Measurements from ENCODE around the gene SPATA3.

Gene SPATA3

GRCh38 chr2:230968921-230969658 is 26.8 kb upstream of the SPATA3 start:
- no peak for DNase-seq

DNA sequence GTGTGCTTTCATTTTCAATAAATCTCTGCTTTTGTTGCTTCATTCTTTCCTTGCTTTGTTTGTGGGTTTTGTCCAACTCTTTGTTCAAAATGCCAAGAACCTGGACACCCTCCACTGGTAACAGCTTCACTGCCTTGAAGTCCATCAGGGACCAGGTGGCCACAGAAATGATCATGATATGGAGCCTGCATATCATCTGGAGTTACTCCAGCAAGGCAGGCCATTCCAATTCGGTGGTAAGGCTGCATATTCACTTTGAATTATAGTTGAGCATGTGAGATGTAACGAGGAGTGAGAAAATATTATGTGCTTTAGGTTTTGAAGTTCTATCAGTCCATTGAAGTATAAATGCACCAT is 26.3 kb upstream of the SPATA3 start:
- DNase-seq = no peak

- DNase-seq = no peak
Measured at GRCh38 chr2:230972046-230972445, 23.9 kb upstream of the SPATA3 start.

DNA sequence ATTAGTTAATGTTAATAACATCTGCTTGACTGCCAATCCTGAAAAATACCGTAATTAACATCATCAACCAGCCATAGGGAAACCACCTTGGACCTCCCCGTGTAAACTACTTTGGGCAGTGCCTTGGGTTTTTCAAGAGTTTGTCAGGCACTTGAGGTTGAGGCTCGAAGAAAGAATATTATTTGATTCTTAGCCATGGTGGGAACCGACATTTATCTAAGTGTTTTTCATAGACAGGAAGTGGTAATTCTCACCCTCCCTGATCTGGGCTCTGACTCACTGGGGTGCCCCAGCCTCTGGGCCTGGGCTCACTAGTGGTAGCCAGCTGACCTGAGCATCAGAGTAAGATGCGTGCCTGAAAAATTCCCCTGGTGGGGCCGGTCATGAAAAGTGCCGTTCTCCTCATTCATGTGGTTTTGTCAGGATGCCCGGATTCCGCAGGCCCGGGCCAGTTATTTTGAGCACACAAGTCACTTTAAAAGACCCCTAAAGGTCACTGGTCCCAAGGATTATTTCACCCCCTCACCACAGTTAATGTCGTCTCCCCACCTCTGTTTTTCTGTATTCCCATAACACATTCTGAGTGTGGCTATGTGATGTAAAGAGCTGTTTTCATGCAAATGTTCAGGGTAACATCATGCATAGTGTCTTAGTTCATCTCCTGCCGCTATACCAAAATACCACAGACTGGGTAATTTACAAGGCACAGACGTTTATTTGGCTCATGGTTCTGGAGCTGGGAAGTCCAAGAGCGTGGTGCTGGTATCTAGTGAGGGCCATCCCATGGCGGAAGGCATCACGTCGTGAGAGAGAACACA is 21.6 kb upstream of the SPATA3 start:
- DNase-seq = no peak

GRCh38 chr2:230975927-230976326 is 20.0 kb upstream of the SPATA3 start:
- DNase-seq = no peak

DNA sequence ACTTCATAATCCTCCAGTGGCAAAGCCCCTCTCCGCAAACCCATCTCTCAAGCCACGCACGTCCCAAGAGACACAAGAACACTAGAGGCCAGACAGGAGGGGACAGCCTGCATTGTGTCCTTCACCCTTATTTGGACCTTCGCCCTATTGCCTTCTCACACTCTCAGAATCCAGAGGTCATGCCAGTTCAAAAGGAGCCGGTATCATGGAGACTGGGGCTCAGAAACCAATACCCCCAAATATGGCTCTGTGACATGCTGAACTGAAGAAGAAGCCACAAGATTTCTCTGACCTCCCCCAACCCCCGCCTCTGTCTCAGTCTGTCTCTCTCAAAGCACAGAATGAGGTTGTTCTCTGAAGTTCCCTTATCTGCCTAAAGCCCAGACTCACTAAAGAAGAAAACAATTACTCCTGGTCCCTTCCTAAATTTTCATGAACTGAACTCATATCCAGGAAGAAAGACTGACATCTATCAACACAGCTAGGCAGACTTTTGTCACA is 19.2 kb upstream of the SPATA3 start:
- no peak for DNase-seq

DNA sequence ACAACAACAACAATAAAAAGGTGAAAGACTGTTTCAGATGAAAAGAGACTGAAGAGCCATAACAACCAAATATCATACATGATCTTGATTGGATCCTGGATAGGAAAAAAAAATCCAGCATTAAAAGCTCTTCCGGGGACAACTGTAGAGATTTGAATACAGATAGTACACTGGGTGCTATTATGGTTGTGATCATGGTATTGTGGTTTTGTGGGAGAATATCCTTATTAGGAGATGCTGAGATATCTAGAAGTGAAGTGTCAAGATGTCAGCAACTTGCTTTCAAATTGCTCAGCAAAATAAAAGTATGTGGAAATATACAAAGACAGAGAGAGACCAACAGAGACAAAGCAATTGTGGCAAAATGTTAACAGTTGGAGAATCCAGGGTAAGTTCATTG is 15.5 kb upstream of the SPATA3 start:
- no peak for DNase-seq

DNA sequence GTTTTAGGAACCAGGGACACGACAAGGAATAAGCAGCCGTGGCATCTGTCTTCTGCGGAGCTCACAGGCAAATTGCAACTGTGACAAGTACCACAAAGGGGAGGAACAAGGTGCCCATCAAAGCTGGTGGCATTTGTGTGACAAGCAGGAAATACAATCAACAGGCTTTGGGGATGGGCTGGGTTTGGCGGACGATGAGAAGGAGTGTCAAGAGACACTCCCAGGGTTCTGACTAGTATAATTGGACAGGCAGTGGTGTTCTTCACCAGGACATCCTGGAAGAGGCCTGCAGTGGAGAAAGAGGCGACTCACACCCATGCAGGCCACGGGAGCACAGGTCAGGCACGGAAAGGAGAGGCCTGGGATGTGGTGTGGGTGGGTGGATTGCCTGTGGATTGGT is 14.2 kb upstream of the SPATA3 start:
- DNase-seq = no peak

- no peak for DNase-seq
Measured at GRCh38 chr2:230982126-230982525, 13.8 kb upstream of the SPATA3 start.

GRCh38 chr2:230982528-230982927 is 13.4 kb upstream of the SPATA3 start:
- no peak for DNase-seq

GRCh38 chr2:230983566-230983965 is 12.4 kb upstream of the SPATA3 start:
- no peak for DNase-seq

GRCh38 chr2:230984393-230985220 is 11.3 kb upstream of the SPATA3 start:
- DNase-seq = no peak

DNA sequence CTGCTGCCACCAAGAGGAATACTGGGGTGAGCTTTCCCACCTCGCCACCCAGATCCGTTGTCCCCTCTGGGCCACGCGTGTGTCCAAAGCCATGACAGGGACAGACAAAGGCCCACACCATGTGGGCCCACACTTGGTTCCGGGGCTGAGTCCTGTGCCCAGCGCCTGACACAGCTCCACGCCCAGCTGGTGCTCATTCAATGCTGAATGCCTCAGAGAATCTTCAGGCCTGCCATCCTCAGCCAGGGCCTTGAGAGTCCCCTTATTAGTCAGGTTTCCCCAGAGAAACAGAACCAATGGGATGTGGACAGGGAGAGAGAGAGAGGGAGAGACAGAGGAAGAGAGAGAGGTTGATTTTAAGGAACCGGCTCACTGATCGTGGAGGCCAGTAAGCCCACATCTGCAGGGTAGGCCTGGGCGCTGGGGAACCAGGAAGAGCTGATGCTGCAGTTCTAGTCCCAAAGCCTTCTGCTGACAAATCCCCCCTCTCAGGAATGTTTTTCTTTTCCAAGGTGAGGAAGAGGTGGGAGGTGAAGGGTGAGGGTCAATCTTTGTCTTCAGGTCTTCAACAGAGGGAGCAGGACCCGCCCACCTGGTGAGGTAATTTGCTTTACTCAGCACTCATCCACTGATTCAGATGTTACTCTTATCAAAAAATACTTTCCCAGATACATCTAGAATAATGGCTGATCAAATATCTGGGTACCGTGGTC is 10.2 kb upstream of the SPATA3 start:
- DNase-seq = no peak

- no peak for DNase-seq
Measured at GRCh38 chr2:230986520-230987136, 9.3 kb upstream of the SPATA3 start.

- peak; percentile 56 for DNase-seq
Measured at GRCh38 chr2:230987137-230988020, 8.5 kb upstream of the SPATA3 start.

DNA sequence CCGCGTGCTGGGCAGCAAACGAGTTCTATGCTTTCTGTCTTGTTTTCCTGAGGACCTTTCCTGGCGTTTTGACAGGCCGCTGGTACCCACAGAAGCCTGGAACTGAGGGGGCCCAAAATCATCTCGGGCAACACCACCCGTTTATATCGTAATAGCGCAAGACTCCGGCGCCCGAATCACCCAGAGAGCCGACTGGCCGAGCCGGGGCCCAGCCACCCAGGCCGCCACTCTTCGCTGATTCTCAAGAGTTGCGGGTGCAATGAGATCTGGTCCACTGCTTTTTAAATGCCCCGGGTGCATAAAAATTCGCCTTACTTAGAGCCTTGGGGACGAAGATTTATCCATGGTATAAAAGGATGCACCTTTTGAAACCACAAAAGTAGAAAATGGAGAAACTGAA is 6.2 kb upstream of the SPATA3 start:
- no peak for DNase-seq

- no peak for DNase-seq
Measured at GRCh38 chr2:230990131-230990898, 5.6 kb upstream of the SPATA3 start.

DNA sequence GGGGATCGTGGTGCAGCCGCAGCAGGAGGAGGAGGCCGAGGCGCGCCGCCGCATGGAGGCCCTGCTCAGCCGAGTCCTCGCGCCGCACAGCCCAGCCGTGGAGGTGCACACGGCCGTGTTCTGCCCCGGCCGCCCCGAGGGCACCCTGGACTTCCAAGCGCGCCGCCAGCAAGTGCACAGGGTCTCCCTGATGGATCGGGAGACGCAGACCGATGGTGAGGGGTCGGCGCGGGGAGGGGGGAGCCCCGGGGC is 5.1 kb upstream of the SPATA3 start:
- DNase-seq = no peak

DNA sequence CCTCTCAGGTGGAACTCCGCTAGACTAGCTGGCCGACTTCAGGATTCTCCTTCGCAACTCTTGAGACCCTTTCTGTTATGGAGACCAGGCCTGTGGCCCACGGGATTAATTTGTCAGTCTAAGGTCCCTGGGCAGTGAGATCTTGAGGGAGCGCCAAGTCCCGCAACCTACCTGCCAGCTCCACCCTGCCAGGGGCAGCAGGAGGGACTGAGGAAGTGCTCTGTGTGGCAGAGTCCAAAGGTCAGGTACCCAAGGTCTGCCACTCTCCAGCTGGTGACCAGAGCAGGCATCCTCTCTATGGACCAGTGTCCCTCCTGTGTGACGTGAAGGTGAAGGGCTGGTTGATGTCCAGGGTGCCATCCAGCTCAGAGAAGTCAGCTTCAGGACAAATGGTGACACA is 4.3 kb upstream of the SPATA3 start:
- no peak for DNase-seq

- no peak for DNase-seq
Measured at GRCh38 chr2:230996661-230997060, 740 bp downstream of the SPATA3 start.

DNA sequence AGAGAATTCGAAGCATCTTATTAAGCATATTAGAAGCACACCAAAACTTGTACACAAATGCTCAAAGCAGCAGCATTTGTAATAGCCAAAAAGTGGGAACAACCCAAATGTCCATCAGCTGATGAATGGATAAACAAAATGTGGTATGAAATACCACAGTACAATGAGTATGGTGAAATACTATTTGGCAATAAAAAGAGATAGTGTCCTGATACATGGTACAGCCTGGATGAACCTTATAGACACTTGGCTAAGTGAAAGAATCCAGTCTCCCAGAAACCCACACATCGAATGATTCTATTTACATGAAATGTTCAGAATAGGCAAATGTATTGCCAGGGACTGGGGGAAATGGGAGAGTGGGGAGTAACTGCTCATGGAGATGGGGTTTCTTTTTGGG is 3.0 kb downstream of the SPATA3 start:
- no peak for DNase-seq
